Astrocyte (in vitro differentiated cells and primary cell): ENCODE measurements around the gene ADAMTSL2.

Source experiments
- EZH2 ChIP-seq: IDR thresholded peaks from 2 replicates; pipeline ENCODE4 v1.6.1; 2012; ENCODE audit warnings: mild to moderate bottlenecking, low read length, inconsistent platforms; ENCODE audit not compliant: insufficient read depth
- TF ChIP-seq, protein P1 (sequence below): IDR thresholded peaks from 2 replicates; pipeline ENCODE4 v1.5.1; 2011; ENCODE audit warnings: low read depth, mild to moderate bottlenecking, inconsistent platforms, low read length, moderate library complexity; ENCODE audit not compliant: insufficient read depth

GRCh38 chr9:133561976-133562554 is 27.6 kb downstream of the ADAMTSL2 start:
- TF ChIP-seq, protein P1, sequence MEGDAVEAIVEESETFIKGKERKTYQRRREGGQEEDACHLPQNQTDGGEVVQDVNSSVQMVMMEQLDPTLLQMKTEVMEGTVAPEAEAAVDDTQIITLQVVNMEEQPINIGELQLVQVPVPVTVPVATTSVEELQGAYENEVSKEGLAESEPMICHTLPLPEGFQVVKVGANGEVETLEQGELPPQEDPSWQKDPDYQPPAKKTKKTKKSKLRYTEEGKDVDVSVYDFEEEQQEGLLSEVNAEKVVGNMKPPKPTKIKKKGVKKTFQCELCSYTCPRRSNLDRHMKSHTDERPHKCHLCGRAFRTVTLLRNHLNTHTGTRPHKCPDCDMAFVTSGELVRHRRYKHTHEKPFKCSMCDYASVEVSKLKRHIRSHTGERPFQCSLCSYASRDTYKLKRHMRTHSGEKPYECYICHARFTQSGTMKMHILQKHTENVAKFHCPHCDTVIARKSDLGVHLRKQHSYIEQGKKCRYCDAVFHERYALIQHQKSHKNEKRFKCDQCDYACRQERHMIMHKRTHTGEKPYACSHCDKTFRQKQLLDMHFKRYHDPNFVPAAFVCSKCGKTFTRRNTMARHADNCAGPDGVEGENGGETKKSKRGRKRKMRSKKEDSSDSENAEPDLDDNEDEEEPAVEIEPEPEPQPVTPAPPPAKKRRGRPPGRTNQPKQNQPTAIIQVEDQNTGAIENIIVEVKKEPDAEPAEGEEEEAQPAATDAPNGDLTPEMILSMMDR: no peak
- no peak for TF ChIP-seq EZH2
